ENCODE results near the gene NUDT1. TPM values are rescaled to one million over a fixed set of nuclear protein-coding genes. Genes with fewer than 3 reads are reported as not detected.

NUDT1 gene
- total RNA-seq, 2 experiments from 2014 or later, result 12.8 to 13.0 TPM

DNA sequence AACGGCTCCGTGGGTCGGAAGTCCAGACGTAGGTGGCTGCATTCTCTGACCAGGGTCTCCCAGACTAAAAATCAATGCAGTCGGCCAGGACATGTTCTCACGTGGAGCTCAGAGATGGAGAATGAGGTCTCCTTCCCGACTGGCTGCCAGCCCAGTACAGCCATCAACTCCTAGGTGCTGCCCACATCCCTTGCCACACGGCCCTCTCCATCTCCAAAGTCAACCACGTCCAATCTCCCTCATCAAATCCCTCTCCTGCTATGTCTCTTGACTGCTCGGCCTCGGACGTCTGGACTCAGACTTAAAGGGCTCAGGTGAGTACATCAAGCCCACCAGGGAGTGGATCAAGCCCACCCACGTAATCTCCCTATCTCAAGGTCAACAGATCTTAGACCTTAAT is 16.2 kb upstream of the NUDT1 start:
- Mint-ChIP-seq H3K27ac (no peak overlapping the region), H3K36me3 (ENCODE audit: low read depth) (peaks cover 56% of the 10 kb centered on the region), H3K27me3 (no peaks in the 10 kb centered on the region), H3K4me3 (no peak overlapping the region), H3K9me3 (no peaks in the 10 kb centered on the region), H3K4me1 (ENCODE audit: low read depth) (peaks cover 15% of the 10 kb centered on the region)
- H3K9me3 ChIP-seq (ENCODE audit: control insufficient read depth in 1 of 2, insufficient read depth in 1 of 2, low read length in 2 of 2), result no peaks in the 10 kb centered on the region
- peaks cover 47% of the 10 kb centered on the region for H3K36me3 ChIP-seq (ENCODE audit: insufficient read depth, low read length)
- intact Hi-C loops (cut with DNase I, micrococcal nuclease), result no loop called here
- no peak for ATAC-seq (ENCODE audit: poor library complexity)
- CTCF ChIA-PET, result no interaction called here
- POLR2A ChIA-PET, result no interaction called here
- peaks cover 10% of the 10 kb centered on the region for H3K4me1 ChIP-seq (ENCODE audit: insufficient read depth, low read length)
- no peak overlapping the region for H3K27ac ChIP-seq (ENCODE audit: low read depth in 1 of 2, low read length in 2 of 2)
- H3K4me3 ChIP-seq (ENCODE audit: low read length), result no peak overlapping the region
- no peak for DNase-seq
- no peaks in the 10 kb centered on the region for H3K27me3 ChIP-seq (ENCODE audit: control insufficient read depth in 1 of 2, insufficient read depth in 2 of 2, low read length in 2 of 2)
- TF ChIP-seq, protein P1, sequence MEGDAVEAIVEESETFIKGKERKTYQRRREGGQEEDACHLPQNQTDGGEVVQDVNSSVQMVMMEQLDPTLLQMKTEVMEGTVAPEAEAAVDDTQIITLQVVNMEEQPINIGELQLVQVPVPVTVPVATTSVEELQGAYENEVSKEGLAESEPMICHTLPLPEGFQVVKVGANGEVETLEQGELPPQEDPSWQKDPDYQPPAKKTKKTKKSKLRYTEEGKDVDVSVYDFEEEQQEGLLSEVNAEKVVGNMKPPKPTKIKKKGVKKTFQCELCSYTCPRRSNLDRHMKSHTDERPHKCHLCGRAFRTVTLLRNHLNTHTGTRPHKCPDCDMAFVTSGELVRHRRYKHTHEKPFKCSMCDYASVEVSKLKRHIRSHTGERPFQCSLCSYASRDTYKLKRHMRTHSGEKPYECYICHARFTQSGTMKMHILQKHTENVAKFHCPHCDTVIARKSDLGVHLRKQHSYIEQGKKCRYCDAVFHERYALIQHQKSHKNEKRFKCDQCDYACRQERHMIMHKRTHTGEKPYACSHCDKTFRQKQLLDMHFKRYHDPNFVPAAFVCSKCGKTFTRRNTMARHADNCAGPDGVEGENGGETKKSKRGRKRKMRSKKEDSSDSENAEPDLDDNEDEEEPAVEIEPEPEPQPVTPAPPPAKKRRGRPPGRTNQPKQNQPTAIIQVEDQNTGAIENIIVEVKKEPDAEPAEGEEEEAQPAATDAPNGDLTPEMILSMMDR (IDR thresholded peaks at IDR 0.05), result no peak

DNA sequence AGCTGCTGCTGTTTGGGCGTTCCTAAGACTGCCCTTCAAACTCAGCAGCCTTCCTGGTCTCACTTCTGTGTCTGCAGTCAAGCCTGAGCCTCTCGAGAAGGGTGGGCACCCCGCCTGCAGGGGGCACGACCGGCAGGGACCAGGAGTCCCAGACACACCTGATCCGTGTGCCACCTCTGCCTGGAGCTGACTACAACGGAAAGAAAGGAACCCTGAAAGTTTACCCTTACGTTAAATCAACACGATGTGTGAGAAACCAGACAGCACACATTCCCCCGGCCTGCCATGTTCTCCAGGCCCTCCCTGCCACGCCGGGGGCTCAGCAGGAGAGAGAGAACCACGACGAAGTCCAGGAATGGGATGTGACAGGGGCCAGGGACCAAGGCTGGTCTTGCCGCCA is 14.3 kb upstream of the NUDT1 start:
- peaks cover 25% of the 10 kb centered on the region for H3K4me1 ChIP-seq (ENCODE audit: insufficient read depth, low read length)
- H3K4me3 Mint-ChIP-seq, result no peak overlapping the region
- no peaks in the 10 kb centered on the region for H3K9me3 ChIP-seq (ENCODE audit: control insufficient read depth in 1 of 2, insufficient read depth in 1 of 2, low read length in 2 of 2)
- ATAC-seq (ENCODE audit: poor library complexity) (no peak), DNase-seq (no peak)
- TF ChIP-seq, protein P1 (IDR thresholded peaks at IDR 0.05), result no peak
- no peaks in the 10 kb centered on the region for H3K9me3 Mint-ChIP-seq
- POLR2A ChIA-PET, result no interaction called here
- H3K4me3 ChIP-seq (ENCODE audit: low read length), result no peak overlapping the region
- H3K27ac ChIP-seq (ENCODE audit: low read depth in 1 of 2, low read length in 2 of 2), result no peak overlapping the region
- peaks cover 36% of the 10 kb centered on the region for H3K36me3 ChIP-seq (ENCODE audit: insufficient read depth, low read length)
- intact Hi-C loops (cut with DNase I, micrococcal nuclease), result no loop called here
- peaks cover 52% of the 10 kb centered on the region for H3K36me3 Mint-ChIP-seq (ENCODE audit: low read depth)
- no peaks in the 10 kb centered on the region for H3K27me3 ChIP-seq (ENCODE audit: control insufficient read depth in 1 of 2, insufficient read depth in 2 of 2, low read length in 2 of 2)
- CTCF ChIA-PET, result no interaction called here
- no peaks in the 10 kb centered on the region for H3K27me3 Mint-ChIP-seq
- no peak overlapping the region for H3K27ac Mint-ChIP-seq
- peaks cover 23% of the 10 kb centered on the region for H3K4me1 Mint-ChIP-seq (ENCODE audit: low read depth)

DNA sequence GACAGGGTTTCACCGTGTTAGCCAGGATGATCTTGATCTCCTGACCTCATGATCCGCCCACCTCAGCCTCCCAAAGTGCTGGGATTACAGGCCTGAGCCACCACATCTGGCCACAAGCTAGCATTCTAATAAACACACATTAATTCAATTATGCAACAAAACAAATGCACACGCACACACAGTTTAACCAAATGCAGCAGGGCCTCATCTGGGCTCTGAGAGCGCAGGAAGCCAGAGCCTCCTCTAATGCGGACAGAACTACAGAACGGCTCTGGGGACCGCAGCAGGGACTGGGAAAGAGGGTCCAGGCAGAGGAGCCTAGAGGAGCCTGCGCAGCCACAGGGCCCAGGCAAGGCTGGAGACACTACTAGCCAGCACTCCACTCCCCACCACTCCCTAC is 13.1 kb upstream of the NUDT1 start:
- H3K4me3 ChIP-seq (ENCODE audit: low read length), result no peak overlapping the region
- CTCF ChIA-PET, result no interaction called here
- H3K27ac ChIP-seq (ENCODE audit: low read depth in 1 of 2, low read length in 2 of 2), result no peak overlapping the region
- H3K4me3 Mint-ChIP-seq, result peak overlapping the region; percentile 25
- H3K4me1 Mint-ChIP-seq (ENCODE audit: low read depth), result peaks cover 29% of the 10 kb centered on the region
- H3K36me3 Mint-ChIP-seq (ENCODE audit: low read depth), result peaks cover 56% of the 10 kb centered on the region
- intact Hi-C loops (cut with DNase I, micrococcal nuclease), result no loop called here
- no peaks in the 10 kb centered on the region for H3K9me3 Mint-ChIP-seq
- H3K27me3 ChIP-seq (ENCODE audit: control insufficient read depth in 1 of 2, insufficient read depth in 2 of 2, low read length in 2 of 2), result no peaks in the 10 kb centered on the region
- H3K4me1 ChIP-seq (ENCODE audit: insufficient read depth, low read length), result peaks cover 34% of the 10 kb centered on the region
- DNase-seq (no peak), ATAC-seq (ENCODE audit: poor library complexity) (no peak)
- H3K36me3 ChIP-seq (ENCODE audit: insufficient read depth, low read length), result peaks cover 29% of the 10 kb centered on the region
- no peaks in the 10 kb centered on the region for H3K27me3 Mint-ChIP-seq
- TF ChIP-seq, protein P1 (IDR thresholded peaks at IDR 0.05), result no peak
- H3K9me3 ChIP-seq (ENCODE audit: control insufficient read depth in 1 of 2, insufficient read depth in 1 of 2, low read length in 2 of 2), result no peaks in the 10 kb centered on the region
- POLR2A ChIA-PET, result no interaction called here
- no peak overlapping the region for H3K27ac Mint-ChIP-seq
